Measurements from ENCODE around the gene NOMO2. TPM values are rescaled to one million over a fixed set of nuclear protein-coding genes. Genes with fewer than 3 reads are reported as not detected.
"Not testable (repeated sequence)": the region's sequence is repeated elsewhere in the genome, so short reads cannot be mapped to it uniquely, and the experiment has no call there.

NOMO2 gene
- total RNA-seq, 1 experiment from 2014 or later = 145 TPM

GRCh38 chr16:18518536-18519283 lies 43.2 kb downstream of the NOMO2 start:
- H3K9me3 ChIP-seq (replicated peaks); H3K36me3 ChIP-seq; DNase-seq (ENCODE audit: low read depth in 1 of 2, low spot score in 2 of 2); H3K27me3 ChIP-seq (replicated peaks); H3K4me3 ChIP-seq; H3K4me1 ChIP-seq (replicated peaks); H3K27ac ChIP-seq: not testable (repeated sequence)

- H3K9me3 ChIP-seq (replicated peaks); H3K4me1 ChIP-seq (replicated peaks); H3K4me3 ChIP-seq; DNase-seq (ENCODE audit: low read depth in 1 of 2, low spot score in 2 of 2); H3K27ac ChIP-seq; H3K27me3 ChIP-seq (replicated peaks); H3K36me3 ChIP-seq: not testable (repeated sequence)
Observed at GRCh38 chr16:18498430-18498829, 63.5 kb downstream of the NOMO2 start.

GRCh38 chr16:18497032-18497431 lies 64.9 kb downstream of the NOMO2 start:
- not testable (repeated sequence) for DNase-seq (ENCODE audit: low read depth in 1 of 2, low spot score in 2 of 2); H3K27ac ChIP-seq; H3K4me1 ChIP-seq (replicated peaks); H3K4me3 ChIP-seq; H3K9me3 ChIP-seq (replicated peaks); H3K36me3 ChIP-seq; H3K27me3 ChIP-seq (replicated peaks)

GRCh38 chr16:18492118-18492897 lies 69.6 kb downstream of the NOMO2 start:
- not testable (repeated sequence) for H3K27ac ChIP-seq; H3K4me1 ChIP-seq (replicated peaks); DNase-seq (ENCODE audit: low read depth in 1 of 2, low spot score in 2 of 2); H3K4me3 ChIP-seq; H3K9me3 ChIP-seq (replicated peaks); H3K27me3 ChIP-seq (replicated peaks); H3K36me3 ChIP-seq

GRCh38 chr16:18436025-18436424 lies 125.9 kb downstream of the NOMO2 start:
- not testable (repeated sequence) for H3K27me3 ChIP-seq (replicated peaks); DNase-seq (ENCODE audit: low read depth in 1 of 2, low spot score in 2 of 2); H3K4me3 ChIP-seq; H3K9me3 ChIP-seq (replicated peaks); H3K36me3 ChIP-seq; H3K27ac ChIP-seq; H3K4me1 ChIP-seq (replicated peaks)

- not testable (repeated sequence) for H3K9me3 ChIP-seq (replicated peaks); DNase-seq (ENCODE audit: low read depth in 1 of 2, low spot score in 2 of 2); H3K4me1 ChIP-seq (replicated peaks); H3K27me3 ChIP-seq (replicated peaks); H3K4me3 ChIP-seq; H3K27ac ChIP-seq; H3K36me3 ChIP-seq
Observed at GRCh38 chr16:18415827-18416226, 146.1 kb downstream of the NOMO2 start.

GRCh38 chr16:18409532-18410293 lies 152.2 kb downstream of the NOMO2 start:
- not testable (repeated sequence) for H3K4me1 ChIP-seq (replicated peaks); H3K27ac ChIP-seq; H3K36me3 ChIP-seq; H3K27me3 ChIP-seq (replicated peaks); H3K4me3 ChIP-seq; DNase-seq (ENCODE audit: low read depth in 1 of 2, low spot score in 2 of 2); H3K9me3 ChIP-seq (replicated peaks)

GRCh38 chr16:18401851-18402657 lies 159.8 kb downstream of the NOMO2 start:
- not testable (repeated sequence) for H3K9me3 ChIP-seq (replicated peaks); H3K36me3 ChIP-seq; H3K4me1 ChIP-seq (replicated peaks); H3K27ac ChIP-seq; H3K4me3 ChIP-seq; DNase-seq (ENCODE audit: low read depth in 1 of 2, low spot score in 2 of 2); H3K27me3 ChIP-seq (replicated peaks)

GRCh38 chr16:18401159-18401558 lies 160.7 kb downstream of the NOMO2 start:
- H3K27me3 ChIP-seq (replicated peaks); H3K4me3 ChIP-seq; H3K27ac ChIP-seq; H3K36me3 ChIP-seq; H3K9me3 ChIP-seq (replicated peaks); H3K4me1 ChIP-seq (replicated peaks): not testable (repeated sequence)
- DNase-seq (ENCODE audit: low read depth in 1 of 2, low spot score in 2 of 2) = peak in 1 of 2 experiments; percentile 32

- H3K4me1 ChIP-seq (replicated peaks); H3K4me3 ChIP-seq; DNase-seq (ENCODE audit: low read depth in 1 of 2, low spot score in 2 of 2); H3K9me3 ChIP-seq (replicated peaks); H3K36me3 ChIP-seq; H3K27ac ChIP-seq; H3K27me3 ChIP-seq (replicated peaks): not testable (repeated sequence)
Observed at GRCh38 chr16:18394363-18394762, 167.5 kb downstream of the NOMO2 start.

GRCh38 chr16:18387767-18388166 lies 174.1 kb downstream of the NOMO2 start:
- not testable (repeated sequence) for H3K27ac ChIP-seq, H3K4me3 ChIP-seq

GRCh38 chr16:18386517-18386916 lies 175.4 kb downstream of the NOMO2 start:
- not testable (repeated sequence) for H3K4me1 ChIP-seq (replicated peaks); H3K27ac ChIP-seq; H3K27me3 ChIP-seq (replicated peaks); DNase-seq (ENCODE audit: low read depth in 1 of 2, low spot score in 2 of 2); H3K36me3 ChIP-seq; H3K4me3 ChIP-seq; H3K9me3 ChIP-seq (replicated peaks)

More at GRCh38 chr16:18387767-18388166, 174.1 kb downstream of the NOMO2 start:
- not testable (repeated sequence) for DNase-seq (ENCODE audit: low read depth in 1 of 2, low spot score in 2 of 2); H3K36me3 ChIP-seq; H3K27me3 ChIP-seq (replicated peaks); H3K4me1 ChIP-seq (replicated peaks); H3K9me3 ChIP-seq (replicated peaks)

GRCh38 chr16:18385285-18385684 lies 176.6 kb downstream of the NOMO2 start:
- not testable (repeated sequence) for H3K27me3 ChIP-seq (replicated peaks); H3K4me1 ChIP-seq (replicated peaks); H3K27ac ChIP-seq; H3K9me3 ChIP-seq (replicated peaks); H3K36me3 ChIP-seq; H3K4me3 ChIP-seq; DNase-seq (ENCODE audit: low read depth in 1 of 2, low spot score in 2 of 2)
